Measurements from ENCODE around the gene KLHL36.

GRCh38 chr16:84654998-84655397 is 6.7 kb downstream of the KLHL36 start:
- TF ChIP-seq POLR2A (IDR thresholded peaks at IDR 0.05) (no peak), CTCF (IDR thresholded peaks at IDR 0.05 in 4 of 5, conservative IDR thresholded peaks at IDR 0.05 in 1 of 5) (no peak)
